NCI-H446 (cell line): ENCODE data around the gene DMP1.
"Not testable (repeated sequence)": the region's sequence is repeated elsewhere in the genome, so short reads cannot be mapped to it uniquely, and the experiment has no call there.

Experiments used
- DNase-seq, 2 experiments: peaks; one replicate each; lab custom pipeline; 2025; lab: John Stamatoyannopoulos, UW

The DMP1 gene

GRCh38 chr4:87680271-87680670, 30.2 kb downstream of the DMP1 start:
- no peak for DNase-seq

DNA sequence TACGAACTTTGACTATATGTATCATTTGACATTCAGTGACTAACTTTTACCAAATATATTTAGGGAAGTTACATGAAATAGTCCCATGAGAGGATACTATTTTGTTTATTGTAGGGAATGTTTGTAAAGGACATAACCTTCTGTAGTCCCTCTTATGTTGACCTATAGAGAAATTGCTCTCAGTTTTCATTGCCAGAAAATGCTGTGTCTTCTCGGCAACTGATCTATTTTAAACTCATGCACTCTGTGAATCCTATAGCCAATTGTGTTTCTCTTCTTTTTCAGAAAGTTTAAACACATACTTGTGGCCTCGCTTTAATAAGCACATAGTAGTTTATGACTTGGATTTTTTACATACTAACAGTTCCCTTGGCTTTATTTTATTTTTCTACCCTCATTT, 38.2 kb downstream of the DMP1 start:
- no peak for DNase-seq

DNA sequence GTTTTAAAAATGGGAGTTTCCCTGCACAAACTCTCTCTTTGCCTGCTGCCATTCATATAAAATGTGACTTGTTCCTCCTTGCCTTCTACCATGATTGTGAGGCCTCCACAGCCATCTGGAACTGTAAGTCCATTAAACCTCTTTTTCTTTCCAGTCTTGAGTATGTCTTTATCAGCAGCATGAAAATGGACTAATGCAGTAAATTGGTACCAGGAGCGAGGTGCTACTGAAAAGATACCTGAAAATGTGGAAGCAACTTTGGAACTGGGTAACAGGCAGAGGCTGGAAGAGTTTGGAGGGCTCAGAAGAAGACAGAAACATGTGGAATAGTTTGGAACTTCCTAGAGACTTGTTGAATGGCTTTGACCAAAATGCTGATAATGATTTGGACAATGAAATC, 40.9 kb downstream of the DMP1 start:
- DNase-seq, result not testable (repeated sequence)

- not testable (repeated sequence) for DNase-seq
Measured at GRCh38 chr4:87692060-87692459, 42.0 kb downstream of the DMP1 start.

- DNase-seq, result no peak
Measured at GRCh38 chr4:87697272-87697671, 47.2 kb downstream of the DMP1 start.

- no peak for DNase-seq
Measured at GRCh38 chr4:87697945-87698344, 47.9 kb downstream of the DMP1 start.

DNA sequence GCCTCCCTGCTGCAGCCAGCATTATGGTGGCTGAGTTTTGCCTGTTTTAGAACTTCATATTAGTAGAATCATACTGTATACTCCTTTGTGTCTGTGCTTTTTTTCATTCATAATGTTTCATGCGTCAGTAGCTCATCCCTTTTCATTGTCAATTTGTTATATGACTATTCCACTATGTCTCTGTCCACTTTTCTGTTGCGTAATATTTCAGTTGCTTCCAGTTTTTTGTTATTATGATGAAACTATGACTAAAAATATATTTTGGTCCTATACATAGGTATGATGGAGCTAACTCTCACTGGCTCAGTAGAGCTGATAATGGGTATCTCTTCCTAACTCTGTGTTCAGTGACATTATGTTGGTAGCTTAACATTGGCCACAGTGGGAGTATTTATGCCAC, 48.3 kb downstream of the DMP1 start:
- DNase-seq, result no peak

- DNase-seq, result no peak
Measured at GRCh38 chr4:87704001-87704400, 53.9 kb downstream of the DMP1 start.

DNA sequence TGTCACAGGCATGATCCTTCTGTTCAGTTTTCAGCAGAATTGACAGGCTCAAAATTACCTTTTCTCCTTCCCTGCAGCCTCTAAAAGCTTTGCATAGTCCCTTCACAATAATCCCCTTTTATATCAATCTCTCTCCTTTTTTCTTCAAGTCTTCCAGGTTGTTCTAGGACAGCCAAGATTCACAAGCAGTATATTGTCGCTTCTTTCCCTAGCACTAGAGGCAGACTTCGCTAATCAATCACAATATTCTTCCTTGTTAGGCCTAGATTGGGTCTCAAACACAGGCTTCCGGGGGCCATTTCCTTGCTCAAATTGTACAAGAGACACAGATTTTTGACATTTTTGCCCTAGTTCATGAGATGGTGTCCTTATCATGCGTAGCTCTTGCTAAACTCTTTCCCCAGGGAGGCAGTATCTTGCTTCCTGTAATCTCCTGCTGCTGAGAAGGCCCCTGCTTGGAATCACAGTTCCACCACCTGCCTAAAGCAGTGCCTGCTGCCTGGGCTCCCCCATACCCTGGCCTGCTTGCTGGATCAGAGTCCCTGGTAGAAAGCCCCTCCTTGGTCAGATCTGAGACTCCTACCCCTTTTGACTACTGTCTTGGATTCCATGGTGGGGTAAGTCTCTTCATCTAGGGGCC, 57.3 kb downstream of the DMP1 start:
- no peak for DNase-seq
